ENCODE measurements around the gene OR51B2.
"Not testable (repeated sequence)": the region's sequence is repeated elsewhere in the genome, so short reads cannot be mapped to it uniquely, and the experiment has no call there.

The OR51B2 gene

DNA sequence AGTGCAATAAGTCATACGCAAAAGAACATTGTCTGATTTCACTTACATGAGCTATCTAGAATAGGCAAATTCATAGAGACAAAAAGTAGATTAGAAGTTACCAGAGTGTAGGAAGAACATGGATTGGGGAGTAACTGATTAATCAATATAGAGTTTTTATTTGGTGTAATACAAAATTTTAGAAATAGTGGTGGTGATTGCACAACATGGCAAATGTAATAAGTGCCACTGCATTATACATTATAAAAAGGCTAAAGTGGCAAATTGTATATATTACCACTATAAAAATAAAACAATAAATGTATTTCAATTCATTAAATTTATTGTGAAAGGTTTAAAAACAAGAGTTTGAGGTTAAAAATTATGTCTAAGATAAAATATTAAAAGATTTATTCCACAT lies 13.7 kb downstream of the OR51B2 start:
- no peak for DNase-seq

DNA sequence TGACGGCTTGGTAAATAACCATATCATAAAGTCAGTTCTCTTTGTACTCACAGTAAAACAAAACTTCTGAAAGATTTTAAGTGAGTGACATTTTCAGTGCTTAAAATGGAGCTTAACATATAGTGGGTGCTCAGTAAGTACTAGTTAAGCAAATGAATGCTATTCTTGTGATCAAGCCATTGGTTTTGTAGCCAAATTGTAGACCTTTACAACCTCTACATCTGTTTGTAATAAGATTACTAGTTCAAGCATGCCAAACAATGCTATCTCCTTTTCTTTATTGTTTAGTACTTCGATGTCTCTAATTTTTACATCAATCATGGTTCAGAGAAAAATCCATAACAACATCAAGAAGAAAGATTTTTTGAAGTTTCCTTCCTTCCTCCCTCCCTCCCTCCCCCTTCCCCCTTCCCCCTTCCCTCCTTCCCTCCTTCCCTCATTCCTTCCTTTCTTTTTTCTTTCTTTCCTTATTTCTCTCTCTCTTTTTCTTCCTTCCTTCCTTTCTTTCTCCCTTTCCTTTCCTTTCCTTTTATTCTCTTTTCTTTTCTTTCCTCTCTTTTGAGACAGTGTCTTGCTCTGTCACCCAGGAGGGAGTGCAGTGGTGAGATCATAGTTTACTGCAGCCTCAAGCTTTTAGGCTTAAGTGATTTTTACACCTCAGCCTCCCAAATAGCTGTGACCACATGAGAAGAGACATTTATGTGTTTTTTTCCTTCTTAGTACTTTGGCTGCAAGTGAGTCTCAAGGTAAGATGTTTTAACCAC lies 16.7 kb downstream of the OR51B2 start:
- DNase-seq, result no peak

DNA sequence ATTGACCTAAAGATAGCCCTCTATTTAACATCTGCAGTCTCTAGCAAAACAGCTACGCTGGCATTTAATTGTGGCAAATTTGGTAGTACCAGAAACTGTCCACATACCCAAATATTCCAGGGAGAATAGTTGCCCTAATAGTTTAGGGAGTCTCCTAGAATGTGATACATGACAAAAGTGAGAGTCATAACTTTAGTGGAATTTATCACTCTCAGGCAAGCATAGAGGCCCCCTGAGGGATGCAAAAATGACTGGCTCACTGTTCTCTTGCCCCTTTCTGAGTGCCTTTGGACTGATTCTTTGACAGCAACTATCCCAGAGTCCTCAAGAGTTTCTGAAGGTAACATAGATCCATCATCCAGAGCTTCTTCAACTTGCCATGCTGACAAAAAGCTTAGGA lies 20.1 kb downstream of the OR51B2 start:
- no peak for DNase-seq

DNA sequence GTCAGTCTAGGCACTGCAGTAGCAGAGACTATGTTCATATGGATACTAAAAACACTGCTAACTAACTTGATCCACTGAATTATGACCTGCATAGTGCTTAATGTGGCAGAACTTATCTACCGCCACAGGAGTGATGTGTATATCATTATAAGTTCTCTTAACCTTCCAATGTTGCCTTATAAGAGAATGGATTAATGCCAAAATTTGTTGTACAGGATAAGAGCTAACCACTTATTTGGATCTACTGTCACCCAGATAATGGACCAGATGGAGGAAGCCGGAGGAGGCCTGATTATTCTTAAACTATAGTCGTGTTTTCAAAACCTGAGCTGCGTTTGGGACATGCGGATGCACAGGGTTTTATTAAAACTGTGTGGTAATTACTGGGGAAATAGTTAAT lies 20.5 kb downstream of the OR51B2 start:
- DNase-seq, result no peak

DNA sequence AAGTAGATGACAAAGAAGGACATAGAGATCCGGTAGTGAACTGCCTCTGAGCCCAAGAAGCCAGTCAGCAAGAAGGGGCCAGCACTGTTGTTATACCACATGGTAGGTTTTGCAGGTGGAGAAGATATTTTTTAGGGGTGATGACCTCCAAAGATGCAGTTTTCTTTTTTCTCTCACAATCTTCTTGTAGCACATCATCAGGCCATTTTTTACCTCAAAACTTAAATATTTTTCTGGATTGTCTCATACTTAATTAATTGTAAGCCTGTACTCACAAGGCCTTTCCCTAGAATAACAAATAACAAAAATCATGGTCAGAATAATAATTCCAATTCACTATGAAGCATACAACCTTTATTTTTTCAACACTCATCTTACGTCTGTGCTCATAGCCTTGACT lies 22.3 kb downstream of the OR51B2 start, which contains the start of gene OR51B4:
TSS of gene OR51B4 (minus strand) at position 101 of the 400 bp plus-strand sequence. CDS start at position 101, 0 bp downstream.
- DNase-seq, result no peak

DNA sequence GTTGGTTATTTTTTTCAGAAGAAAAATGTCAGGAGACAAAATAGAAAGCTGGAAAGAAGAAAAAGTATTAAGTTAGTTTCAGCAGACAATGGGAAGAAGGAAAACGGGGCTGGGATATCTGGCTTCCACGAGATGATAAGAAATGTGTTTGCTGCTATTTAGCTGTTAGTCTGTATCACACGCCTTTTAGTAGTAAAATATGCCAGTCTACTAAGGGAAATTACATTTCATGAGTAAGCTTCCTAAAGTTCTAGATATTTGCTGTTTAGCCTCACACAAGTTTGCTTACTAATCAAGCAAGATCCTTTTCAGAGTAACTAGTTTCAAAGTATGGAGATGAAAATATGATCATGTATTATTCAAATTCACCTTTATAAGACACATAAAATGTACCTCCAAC lies 23.8 kb downstream of the OR51B2 start:
- no peak for DNase-seq

DNA sequence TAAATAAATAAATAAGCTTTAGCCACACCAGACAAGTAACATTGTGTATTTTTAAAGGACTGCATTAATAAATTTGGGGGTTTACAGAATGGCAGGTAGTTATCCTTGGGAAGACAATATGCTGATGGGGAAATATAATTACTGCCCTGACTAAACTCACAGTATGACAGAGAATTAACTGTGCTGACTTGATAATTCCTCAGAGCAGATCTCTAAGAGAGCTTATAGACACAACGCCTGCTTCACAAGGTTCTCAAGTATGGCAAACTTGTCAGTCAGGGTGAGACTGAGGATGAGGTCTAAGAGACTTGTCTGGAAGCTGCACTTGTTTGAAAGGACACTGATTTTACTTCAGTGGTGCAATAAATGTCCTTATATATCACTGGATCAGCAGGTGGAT lies 25.6 kb downstream of the OR51B2 start:
- no peak for DNase-seq

DNA sequence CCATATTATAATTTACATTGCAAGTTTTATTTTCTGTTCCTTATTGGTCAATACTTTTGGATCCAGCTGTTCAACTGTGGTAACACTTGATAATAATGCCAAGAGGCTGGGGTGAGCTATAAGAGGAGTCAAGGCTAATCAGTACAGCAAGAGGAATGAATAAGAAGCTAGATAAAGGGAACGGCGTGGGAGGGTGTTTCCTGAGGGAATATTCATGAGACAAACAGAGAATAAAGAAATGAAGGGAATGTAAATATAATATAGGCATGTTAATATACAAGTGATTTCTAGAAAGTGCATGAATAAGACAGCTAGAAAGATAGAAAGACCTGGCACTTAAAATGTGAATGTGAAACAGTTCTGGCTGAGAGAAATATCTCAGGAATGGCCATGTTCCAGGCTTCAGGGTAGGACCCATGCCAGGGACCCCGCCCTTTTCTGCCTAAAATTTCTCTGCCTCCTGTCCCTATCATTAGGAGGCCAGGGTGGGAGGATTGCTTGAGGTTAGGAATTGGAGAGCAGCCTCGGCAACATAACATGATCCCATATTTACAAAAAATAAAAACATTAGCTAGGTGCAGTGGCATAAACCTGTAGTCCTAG lies 26.3 kb downstream of the OR51B2 start:
- no peak for DNase-seq

DNA sequence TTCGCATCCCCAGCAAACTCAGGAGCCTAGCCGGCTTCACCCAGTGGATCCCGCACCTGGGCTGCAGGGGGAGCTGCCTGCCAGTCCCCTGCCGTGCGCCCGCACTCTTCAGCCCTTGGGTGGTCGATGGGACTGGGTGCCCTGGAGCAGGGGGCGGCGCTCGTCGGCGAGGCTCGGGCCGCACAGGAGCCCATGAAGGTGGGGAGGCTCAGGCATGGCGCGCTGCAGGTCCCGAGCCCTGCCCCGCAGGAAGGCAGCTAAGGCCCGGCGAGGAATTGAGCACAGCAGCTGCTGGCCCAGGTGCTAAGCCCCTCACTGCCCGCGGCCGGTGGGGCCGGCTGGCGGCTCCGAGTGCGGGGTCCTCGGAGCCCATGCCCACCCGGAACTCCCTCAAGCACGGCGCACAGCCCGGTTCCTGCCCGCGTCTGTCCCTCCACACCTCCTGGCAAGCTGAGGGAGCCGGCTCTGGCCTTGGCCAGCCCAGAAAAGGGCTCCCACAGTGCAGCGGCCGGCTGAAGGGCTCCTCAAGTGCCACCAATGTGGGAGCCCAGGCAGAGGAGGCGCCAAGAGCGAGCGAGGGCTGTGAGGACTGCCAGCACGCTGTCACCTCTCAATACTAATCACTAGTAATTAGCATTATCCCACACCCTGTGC lies 29.6 kb downstream of the OR51B2 start:
- not testable (repeated sequence) for DNase-seq

DNA sequence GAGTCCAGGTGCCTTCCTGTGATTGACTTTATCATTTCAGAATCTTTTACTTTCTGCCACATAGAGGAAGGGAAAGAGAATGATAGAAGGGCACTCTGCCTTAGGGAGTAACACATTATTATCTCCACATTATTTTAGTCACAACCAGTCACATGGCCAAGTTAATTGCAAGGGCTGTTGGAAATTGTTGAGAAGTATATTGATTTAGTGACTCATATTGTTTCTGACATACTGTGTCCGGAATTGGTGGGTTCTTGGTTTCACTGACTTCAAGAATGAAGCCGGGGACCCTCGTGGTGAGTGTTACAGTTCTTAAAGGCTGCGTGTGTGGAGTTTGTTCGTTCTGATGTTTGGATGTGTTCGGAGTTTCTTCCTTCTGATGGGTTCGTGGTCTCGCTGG lies 31.1 kb downstream of the OR51B2 start:
- no peak for DNase-seq

DNA sequence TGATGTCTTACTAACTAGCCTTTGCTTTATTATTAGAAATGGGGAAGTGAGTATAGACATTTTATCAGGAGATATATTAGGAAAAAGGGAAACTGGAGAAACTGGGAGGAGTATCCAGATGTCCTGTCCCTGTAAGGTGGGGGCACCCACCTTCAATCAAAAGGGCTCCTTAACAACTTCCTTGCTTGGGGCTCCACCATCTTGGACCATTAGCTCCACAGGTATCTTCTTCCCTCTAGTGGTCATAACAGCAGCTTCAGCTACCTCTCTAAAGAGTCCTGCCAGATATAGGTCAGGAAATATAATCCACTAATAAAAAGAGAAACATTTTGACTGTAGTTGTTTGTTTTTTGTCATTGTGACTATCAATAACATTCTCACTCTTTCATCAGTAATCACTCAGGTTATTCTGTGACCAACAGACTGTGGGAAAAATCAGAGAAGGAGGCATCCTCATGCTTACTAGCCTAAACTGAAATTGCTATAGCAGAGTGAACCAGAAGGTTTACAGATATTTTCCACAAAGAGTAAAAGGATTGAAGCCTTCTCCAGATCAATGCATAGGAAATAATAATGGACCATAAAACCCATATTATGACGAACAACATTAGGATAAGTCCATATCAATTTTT lies 32.8 kb downstream of the OR51B2 start:
- DNase-seq, result no peak

DNA sequence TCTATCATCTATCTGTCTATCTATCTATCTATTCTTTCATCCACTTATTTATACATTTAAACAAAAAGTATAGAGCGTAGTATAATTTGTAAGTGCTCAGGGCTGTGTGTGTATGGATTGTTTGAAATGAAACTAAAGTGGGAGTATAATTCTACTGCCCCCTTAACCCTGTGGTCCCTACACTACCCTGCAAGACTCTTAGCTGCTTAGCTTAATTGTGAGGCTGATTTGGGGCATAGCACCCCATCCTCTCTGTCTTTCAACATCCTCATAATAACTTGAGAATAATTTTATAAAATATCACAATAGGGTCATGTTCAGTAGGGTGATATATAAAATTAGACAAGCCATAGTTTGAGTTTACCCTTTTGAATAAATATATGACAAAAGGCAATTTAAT lies 34.0 kb downstream of the OR51B2 start:
- no peak for DNase-seq

DNA sequence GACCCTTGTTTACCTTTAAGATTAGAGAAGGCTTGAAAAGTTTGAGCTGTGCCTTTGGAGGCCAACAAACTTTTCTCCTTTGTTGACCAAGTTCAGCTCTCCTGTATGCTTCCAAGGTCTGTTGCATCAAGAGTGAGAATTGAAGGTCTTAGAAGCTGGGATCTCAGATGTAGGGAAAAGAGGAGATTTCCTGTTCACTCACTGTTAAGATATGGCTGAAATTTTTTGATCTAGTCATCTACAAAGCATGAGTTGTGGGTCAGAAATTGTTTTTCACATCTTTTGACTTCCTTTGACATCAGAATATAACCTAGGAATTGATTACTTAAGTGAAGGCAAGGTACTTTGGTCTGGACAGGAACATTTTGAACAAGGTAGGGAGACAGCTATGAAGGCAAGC lies 34.4 kb downstream of the OR51B2 start:
- DNase-seq, result no peak

DNA sequence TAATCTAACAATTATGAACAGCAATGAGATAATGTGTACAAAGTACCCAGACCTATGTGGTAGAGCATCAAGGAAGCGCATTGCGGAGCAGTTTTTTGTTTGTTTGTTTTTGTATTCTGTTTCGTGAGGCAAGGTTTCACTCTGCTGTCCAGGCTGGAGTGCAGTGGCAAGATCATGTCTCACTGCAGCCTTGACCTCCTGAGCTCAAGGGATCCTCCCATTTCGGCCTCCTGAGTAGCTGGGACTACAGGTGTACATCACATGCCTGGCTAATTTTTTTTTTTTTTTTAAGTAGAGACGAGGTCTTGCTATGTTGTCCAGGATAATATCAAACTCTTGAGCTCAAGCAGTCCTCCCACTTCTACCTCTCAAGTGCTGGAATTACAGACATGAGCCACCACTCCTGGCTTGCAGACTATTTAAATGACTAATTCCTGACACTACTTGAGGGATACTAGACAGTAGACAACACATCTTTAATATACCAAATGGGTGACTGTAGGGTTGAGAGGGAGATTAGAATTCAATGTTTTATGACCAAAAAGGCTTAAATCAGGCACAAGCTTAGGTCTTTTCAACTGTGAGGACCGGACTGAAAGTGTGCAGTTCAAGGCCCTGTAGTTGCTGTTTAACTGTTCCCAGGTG lies 35.1 kb downstream of the OR51B2 start:
- no peak for DNase-seq

DNA sequence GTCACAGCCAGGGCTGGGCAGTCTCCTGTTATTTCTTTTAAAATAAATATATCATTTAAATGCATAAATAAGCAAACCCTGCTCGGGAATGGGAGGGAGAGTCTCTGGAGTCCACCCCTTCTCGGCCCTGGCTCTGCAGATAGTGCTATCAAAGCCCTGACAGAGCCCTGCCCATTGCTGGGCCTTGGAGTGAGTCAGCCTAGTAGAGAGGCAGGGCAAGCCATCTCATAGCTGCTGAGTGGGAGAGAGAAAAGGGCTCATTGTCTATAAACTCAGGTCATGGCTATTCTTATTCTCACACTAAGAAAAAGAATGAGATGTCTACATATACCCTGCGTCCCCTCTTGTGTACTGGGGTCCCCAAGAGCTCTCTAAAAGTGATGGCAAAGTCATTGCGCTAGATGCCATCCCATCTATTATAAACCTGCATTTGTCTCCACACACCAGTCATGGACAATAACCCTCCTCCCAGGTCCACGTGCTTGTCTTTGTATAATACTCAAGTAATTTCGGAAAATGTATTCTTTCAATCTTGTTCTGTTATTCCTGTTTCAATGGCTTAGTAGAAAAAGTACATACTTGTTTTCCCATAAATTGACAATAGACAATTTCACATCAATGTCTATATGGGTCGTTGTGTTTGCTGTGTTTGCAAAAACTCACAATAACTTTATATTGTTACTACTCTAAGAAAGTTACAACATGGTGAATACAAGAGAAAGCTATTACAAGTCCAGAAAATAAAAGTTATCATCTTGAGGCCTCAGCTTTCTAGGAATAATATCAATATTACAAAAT lies 35.8 kb downstream of the OR51B2 start:
- no peak for DNase-seq

DNA sequence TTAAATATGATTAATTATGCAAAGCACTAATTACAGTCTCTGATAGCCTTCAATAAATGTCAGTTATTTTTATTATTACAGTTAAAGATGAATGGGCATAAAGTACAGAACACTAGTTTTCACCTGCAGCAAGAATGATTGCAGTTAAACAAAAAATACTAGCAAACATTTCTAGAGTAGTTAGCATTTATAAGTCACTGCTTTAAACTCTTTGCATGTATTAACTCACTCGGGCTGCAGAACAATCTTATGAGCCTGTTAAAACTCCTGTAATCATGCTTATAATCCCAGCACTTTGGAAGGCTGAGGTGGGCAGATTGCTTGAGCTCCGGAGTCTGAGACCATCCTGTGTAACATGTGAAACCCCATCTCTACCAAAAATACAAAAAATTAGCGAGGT lies 37.2 kb downstream of the OR51B2 start:
- no peak for DNase-seq

DNA sequence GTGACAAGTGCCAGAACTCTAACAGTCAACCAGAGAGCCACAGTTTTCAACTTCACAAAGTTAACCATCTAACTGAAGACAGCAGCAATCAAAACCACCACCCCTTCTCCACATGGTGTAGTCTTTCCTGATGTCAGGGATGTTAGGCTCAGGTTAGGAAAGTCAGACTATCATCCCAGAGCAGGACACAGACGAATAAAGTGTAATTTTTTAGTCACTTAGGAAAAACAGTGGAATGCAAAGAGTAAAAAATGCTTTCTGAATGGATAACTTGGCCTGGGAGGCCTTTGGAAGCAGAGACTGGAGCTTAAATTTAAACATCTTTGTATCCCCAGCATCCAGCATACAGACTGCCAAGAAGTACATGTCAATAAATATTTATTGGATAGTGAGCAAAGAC lies 37.7 kb downstream of the OR51B2 start:
- no peak for DNase-seq

DNA sequence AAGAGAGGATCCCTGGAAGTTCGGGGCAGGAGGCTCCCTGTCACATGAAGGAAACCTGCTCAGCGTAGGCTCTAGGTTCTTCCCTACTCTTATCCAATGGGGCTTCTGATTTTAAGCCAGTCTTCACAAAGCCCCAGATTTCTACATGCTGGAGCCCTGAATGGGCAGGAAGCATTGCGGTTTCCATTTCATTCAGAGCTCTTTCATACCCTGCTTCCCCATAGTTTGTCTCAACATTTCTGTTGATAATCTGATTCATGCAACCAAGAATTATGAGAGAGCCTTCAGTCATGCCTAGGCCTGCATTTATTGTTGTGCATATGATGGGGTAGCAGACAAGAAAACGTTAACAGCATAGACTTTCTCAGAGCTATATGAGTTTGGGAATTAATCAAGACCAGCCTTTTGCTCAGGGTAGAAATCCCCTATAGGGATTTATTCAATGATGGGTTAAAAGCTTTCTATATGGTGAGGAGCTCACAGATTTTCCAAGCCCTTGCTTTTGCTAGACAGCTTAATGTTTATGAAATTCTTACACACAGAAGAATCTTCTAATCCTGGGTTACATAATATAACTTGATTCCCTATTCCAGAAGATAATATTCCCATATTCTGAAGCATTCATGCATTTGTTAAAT lies 38.3 kb downstream of the OR51B2 start:
- DNase-seq, result no peak

DNA sequence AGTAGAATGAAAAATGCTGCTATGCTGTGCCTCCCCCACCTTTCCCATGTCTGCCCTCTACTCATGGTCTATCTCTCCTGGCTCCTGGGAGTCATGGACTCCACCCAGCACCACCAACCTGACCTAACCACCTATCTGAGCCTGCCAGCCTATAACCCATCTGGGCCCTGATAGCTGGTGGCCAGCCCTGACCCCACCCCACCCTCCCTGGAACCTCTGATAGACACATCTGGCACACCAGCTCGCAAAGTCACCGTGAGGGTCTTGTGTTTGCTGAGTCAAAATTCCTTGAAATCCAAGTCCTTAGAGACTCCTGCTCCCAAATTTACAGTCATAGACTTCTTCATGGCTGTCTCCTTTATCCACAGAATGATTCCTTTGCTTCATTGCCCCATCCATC lies 39.5 kb downstream of the OR51B2 start:
- DNase-seq, result no peak

DNA sequence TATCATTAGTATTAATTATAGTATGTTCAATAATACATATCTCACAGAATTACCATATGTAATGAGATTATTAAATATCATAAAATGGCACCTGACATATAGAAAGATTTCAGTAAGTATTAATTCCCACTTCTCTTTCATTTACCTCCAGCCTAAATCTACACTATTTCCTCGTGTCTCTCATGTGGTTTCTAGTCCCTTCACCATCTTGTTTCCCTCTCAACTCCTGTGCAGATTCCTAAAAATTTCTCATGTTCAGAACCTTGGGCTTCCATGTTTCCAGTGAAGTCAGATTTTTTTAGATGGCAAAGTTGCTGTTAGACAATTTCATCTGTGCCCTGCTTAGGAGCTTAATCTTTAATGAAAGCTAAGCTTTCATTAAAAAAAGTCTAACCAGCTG lies 40.2 kb downstream of the OR51B2 start:
- no peak for DNase-seq

DNA sequence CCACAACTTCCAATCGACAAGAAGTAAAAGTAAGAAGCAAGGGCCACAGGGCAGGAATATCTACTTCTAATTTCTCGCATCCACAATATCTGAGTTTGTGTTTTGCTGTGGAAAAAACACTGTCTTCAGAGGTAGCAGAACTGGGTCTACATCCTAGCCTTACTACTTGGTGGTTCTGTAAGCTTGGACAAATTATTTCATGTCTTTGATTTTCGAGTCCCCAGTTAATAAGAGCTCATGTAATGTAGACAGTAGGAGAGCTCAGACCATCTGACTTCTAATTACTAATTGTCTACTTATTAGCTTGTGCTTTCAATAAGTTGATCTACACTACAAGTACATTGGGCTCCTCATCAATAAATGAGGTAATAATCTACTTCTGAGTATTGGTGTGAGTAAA lies 41.0 kb downstream of the OR51B2 start:
- DNase-seq, result no peak

DNA sequence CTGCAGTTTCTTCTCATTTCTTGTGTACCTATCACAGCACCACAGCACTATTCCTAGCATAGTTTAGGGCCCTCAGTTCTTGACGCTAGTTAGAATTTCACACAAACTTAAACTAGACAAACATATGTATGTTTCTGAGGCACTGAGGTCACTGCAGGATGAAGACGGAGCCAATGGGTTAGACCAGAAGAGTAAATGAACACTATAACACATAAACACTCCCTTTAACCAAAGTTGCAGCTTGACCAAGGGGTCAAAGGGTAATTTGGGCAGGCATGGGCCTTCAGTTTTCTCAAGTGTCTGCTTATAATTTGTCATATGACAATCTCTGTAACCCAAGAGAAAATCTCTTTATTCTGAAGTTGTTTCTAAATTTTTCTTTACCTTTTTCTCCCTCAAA lies 41.5 kb downstream of the OR51B2 start:
- DNase-seq, result no peak

Data from activated naive CD4-positive, alpha-beta T cell (primary cell).